Measurements from ENCODE around the gene ZNF771.
A peak's percentile ranks its signal among the peaks of the same experiment; 100 is the strongest.
"Not testable (repeated sequence)": the region's sequence is repeated elsewhere in the genome, so short reads cannot be mapped to it uniquely, and the experiment has no call there.

The ZNF771 gene

DNA sequence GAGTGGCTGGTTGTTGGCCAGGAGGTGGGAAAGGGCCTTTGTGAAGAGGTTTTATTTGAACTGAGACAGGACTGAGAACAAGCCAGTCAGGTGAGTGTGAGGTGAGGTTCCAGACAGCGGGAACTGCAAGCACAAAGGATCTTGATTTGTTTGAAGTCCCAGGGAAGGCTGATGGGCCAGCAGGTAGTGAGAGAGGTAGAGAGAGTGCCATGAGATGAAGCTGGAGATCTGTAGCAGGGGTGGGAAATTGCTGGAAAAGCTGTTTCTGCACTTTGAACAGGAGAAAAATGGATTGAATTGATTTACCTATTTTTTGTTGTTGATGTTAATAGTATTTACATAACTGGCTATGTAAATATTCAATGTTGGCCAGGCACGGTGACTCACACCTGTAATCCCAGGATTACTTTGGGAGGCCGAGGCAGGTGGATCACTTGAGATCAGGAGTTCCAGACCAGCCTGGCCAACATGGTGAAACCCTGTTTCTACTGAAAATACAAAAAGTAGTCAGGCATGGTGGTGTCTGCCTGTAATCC is 30.2 kb downstream of the ZNF771 start:
- no peak for DNase-seq (ENCODE audit: low spot score)

DNA sequence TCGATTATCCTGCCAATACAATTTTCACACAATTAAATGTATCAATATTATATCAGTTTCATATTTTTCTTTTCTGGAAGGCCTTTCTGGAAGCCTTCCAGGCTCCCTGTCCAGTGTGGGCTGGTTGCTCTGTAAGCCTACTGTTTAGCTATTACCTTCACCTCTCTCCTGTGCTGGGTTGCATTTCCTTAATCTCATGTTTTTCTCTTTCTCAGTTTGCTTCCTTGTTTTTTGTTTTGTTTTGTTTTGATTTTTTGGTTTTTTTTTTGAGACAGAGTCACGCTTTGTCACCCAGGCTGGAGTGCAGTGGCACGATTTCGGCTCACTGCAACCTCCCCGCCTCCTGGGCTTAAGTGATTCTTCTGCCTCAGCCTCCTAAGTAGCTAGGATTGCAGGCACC is 31.4 kb downstream of the ZNF771 start:
- no peak for DNase-seq (ENCODE audit: low spot score)

GRCh38 chr16:30439720-30440348 is 32.4 kb downstream of the ZNF771 start:
- no peak for DNase-seq (ENCODE audit: low spot score)

- DNase-seq (ENCODE audit: low spot score), result no peak
These were observed 36.2 kb downstream of the ZNF771 start for GRCh38 chr16:30443631-30444030.

DNA sequence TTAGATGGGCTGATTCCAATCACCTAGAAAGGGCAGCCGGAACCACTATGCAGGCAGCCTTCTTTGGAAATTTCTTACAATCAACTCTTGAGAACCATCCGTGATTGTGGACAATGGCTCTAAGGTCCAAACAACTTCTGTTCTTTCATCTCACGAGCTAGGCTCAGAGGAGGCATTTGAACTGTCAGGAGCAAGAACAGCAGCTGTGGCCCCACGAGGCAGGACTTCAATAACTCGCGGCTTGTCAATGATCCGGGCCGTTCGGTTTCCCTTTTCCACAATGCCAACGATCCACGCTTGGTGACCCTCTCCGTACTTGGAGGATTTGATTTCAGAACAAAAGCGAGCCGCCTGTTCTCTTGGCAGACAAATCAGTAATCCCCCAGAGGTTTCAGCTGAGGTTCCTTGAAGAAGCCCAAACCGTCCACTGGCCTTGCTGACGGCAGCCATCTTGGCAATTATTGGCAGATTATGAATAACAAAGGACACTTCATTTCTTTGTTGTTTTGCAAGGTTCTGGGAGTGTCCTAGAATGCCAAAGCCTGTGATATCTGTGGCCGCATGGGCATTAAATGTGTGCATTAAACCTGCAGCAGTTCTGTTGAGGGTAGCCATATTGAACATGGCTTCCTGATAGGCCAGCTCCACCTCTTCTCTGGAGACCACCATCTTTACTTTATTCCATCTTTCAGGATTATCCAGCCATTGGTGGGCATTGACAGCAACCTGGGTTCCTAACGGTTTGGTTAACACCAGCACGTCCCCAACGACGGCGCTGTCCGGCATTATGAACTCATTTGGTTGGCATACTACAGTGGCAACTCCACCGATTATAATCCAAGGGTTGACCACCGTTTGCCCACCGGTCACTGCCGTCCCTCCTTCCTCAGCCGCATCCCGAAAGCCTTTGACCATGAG is 37.1 kb downstream of the ZNF771 start:
- DNase-seq (ENCODE audit: low spot score), result no peak

DNA sequence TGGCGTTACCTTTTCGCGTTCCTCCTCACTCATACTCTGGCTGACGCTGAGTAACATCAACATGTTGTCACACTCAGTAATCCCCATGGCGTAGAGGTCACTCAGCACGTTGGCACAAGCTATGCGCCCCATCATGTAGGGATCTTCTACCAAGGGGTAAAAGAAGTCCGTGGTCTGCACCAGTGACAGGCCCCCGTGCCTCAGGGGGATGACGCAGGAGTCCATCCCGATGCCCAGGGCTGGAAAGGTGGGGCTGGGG is 37.7 kb downstream of the ZNF771 start:
- DNase-seq (ENCODE audit: low spot score), result no peak

DNA sequence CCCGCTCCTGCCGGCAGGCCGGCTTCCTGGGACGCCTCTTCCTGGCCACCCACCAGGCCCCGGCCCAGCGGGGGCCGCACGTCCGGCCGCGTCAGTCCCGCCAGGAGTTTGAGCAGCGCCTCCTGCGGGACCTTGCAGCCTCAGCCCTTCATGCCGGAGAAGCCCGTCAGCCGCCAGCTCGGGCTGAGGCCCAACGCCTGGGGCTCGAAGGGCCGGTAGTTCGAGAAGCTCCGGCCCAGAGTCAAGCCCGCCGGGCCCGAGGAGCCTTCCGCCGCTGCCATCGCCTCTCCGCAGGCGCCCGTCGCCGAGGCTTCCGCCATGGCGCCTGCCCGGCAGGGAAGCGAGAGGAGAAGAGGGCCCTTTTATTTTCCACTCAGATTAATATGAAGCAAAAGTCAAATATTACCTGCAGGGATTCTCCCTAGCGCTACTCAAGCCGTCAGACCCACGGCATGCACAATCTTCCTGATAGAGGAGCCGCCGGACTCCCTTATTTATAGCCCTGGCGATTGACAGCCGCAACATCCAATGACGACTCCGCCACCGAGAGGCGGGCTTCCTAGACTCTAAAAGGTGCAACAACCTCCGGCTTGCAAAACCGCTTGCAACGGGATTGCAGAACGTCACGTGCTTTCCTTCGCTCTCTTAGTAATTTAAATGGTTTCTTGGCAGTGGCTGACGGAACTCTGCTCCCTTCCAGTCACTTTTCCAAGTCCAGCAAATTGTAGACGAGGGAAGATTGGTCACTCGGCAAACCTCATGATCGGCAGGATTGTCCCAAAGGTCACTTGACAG is 38.2 kb downstream of the ZNF771 start, which contains the start of gene SEPHS2:
TSS of gene SEPHS2 (minus strand) at position 467 of the 795 bp plus-strand sequence. CDS start at position 320, 147 bp downstream.
- DNase-seq (ENCODE audit: low spot score), result peak; percentile 91

DNA sequence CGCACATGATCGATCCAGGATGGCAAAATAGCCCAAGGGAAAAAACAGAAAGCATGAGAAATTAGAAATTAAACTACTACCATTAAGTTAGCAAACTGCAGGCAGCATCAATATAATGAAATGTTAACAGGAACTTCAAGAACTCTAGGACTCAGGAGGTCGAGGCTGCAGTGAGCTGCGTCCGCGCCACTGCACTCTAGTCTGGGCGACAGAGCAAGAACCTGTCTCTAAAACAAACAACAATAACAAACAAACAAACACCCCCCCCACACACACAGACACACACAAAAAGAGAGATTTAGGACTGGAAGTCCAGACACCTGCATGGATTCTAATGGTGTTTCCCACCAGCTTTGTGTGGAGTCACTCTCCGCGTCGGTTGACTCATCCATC is 38.8 kb downstream of the ZNF771 start:
- no peak for DNase-seq (ENCODE audit: low spot score)

DNA sequence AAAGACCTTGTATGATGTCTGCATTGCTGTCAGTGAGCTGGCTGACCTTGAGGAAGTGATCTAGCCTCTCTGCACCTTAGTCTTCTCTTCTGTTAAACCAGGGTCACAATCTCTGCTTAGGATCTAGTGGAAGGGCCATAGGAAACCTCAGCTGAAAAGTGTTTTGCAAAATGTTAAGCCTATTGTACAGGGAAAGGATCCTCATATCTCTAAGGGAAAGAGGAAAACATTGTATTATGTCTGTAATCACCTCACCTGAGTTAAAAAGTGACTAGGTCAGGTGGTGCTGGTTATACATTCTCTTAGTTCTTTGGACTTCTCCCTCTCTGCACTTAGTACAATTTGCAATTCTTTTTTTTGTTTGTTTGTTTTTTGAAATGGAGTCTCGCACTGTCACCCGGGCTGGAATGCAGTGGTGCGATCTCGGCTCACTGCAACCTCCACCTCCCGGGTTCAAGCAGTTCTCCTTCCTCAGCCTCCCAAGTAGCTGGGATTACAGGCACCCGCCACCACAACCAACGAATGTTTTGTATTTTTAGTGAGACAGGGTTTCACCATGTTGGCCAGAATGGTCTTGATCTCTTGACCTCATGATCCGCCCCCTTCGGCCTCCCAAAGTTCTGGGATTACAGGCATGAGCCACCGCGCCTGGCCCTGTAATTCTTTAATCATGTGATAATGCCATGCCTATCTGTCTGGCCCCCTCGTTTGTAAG is 40.3 kb downstream of the ZNF771 start:
- no peak for DNase-seq (ENCODE audit: low spot score)

- DNase-seq (ENCODE audit: low spot score), result no peak
These were observed 41.7 kb downstream of the ZNF771 start for GRCh38 chr16:30449116-30449435.

DNA sequence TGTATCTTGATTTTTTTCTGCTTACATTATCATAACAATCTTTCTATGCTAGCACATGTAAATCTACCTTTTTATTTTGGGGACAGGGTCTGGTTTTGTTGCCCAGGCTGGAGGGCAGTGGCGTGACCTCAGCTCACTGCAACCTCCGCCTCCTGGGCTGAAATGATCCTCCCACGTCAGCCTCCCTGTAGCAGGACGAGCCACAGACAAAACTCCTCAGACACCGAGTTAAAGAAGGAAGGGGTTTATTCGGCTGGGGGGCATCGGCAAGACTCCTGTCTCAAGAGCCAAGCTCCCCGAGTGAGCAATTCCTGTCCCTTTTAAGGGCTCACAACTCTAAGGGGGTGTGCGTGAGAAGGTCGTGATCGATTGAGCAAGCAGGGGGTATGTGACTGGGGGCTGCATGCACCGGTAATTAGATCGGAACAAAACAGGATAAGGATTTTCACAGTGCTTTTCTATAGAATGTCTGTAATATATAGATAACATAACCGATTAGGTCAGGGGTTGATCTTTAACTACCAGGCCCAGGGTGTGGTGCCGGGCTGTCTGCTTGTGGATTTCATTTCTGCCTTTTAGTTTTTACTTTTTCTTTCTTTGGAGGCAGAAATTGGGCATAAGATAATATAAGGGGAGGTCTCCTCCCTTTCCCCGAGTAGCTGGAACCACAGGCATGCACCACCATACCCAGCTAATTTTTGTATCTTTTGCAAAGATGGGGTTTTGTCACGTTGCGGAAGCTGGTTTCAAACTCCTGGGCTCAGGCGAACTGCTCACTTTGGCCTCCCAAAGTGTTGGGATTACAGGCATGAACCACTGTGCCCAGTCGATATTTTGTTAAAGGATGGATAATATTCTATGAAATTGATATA is 45.5 kb downstream of the ZNF771 start:
- DNase-seq (ENCODE audit: low spot score), result not testable (repeated sequence)

DNA sequence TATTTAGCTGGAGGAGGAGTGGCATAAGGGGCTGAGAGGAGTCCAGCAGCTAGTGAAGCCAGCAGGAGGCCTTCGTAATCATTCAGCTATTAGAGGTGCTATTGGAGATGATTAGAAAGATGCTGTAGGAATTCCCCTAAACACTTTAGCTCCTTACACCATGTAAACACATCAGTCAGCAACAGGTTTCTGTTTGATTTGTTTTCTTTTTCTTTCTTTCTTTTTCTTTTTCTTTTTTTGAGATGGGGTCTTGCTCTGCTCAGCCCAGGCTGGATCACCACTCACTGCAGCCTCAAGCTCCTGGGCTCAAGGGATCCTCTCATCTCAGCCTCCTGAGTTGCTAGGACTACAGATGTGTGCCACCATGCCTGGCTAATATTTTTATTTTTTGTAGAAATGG is 48.9 kb downstream of the ZNF771 start:
- no peak for DNase-seq (ENCODE audit: low spot score)

- DNase-seq (ENCODE audit: low spot score), result no peak
These were observed 49.9 kb downstream of the ZNF771 start for GRCh38 chr16:30457256-30457655.

GRCh38 chr16:30457743-30458560 is 50.5 kb downstream of the ZNF771 start:
- no peak for DNase-seq (ENCODE audit: low spot score)

DNA sequence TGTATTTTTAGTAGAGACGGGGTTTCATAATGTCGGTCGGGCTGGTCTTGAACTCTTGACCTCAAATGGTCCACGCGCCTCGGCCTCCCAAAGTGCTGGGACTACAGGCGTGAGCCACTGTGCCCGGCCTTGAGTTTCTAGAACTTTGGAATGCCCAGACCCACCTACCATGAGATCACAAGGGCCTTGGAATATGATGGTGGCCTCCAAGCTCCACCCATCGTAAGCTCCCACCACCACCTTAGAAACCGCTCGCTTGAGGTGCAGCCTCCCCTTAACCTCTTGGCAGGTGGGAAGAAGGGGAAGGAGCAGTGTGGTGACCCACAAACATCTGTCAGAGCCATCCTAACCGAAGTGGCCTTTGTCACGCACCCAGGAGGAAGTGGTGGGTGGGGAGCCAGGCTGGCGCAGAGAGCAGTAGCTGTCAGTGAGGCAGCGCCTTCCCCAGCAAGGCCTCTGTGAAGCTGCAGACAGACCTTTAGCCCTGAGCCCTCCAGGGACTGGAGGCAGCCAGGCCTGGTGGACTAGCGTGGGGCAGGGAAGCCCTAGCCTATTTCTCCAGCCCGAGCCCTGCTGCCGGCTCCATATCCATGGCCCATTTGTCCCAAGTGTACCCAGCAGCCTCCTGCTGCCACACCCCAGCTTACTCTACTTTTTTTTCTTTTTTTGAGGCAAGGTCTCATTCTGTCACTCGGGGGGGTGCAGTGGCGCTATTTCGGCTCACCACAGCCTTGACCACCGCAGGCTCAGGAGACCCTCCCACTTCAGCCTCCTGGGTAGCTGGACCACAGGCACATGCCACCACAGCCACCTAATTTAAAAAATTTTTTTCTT is 51.4 kb downstream of the ZNF771 start:
- no peak for DNase-seq (ENCODE audit: low spot score)

DNA sequence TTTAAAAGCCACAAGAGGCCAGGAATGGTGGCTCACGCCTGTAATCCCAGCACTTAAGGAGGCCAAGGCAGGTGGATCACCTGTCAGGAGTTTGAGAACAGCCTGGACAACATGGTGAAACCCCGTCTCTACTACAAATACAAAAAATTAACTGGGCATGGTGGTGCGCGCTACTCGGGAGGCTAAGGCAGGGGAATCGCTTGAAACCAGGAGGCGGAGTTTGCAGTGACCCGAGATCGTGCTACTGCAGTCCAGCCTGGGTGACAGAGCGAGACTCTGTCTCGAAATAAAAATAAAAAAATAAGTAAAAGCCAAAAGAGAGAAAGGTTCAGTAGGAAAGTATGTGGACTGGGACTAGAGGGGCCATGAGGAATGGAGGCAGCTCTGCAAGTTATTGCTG is 52.0 kb downstream of the ZNF771 start:
- no peak for DNase-seq (ENCODE audit: low spot score)

GRCh38 chr16:30461426-30461825 is 54.0 kb downstream of the ZNF771 start:
- DNase-seq (ENCODE audit: low spot score), result not testable (repeated sequence)

DNA sequence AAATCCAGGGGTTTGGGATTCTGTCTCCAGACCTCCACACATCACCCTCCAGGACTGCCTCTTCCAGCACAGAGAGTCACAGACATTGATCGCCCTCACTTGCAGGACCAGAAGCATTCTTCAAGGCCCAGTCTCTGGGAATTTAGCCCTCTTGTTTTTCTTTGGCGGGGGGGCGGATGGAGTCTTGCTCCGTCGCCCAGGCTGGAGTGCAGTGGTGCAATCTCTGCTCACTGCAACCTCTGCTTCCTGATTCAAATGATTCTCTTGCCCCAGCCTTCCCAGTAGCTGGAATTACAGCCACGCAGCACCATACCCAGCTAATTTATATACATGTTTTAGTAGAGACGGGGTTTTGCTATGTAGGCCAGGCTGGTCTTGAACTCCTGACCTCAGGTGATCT is 56.7 kb downstream of the ZNF771 start:
- DNase-seq (ENCODE audit: low spot score), result no peak

All from left forelimb (tissue), 1 donor.